GM19035 (cell line): Measurements from ENCODE around the gene ADGRV1.
A peak's percentile ranks its signal among the peaks of the same experiment; 100 is the strongest.
"Not testable (repeated sequence)": the region's sequence is repeated elsewhere in the genome, so short reads cannot be mapped to it uniquely, and the experiment has no call there.

ENCODE experiments used
- ATAC-seq: cut with Tn5 transposase; IDR thresholded peaks from one replicate; pipeline ENCODE4 v1.9.1; 2021; ENCODE audit not compliant: unreplicated experiment

ADGRV1 gene

GRCh38 chr5:91049112-91049511 is 490.5 kb downstream of the ADGRV1 start:
- ATAC-seq = no peak

DNA sequence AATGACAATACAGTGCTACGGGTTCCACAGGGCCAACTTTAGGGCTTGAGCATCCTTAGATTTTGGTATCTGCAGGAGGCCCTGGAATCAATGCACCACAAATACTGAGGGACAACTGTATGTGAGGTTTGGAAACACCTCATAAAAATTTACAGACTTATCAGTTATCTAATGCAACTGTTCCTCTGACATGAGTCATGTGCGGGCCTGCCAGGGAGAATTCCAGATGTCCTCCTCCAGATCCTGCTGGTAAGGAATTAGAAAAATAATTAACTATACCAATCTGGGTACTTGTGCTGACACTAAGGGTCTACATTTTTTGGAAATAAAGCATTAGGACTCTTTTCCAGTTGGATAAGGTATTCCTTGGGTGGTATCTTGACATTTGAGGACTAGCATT is 491.2 kb downstream of the ADGRV1 start:
- no peak for ATAC-seq

- ATAC-seq = not testable (repeated sequence)
Measured at GRCh38 chr5:91052411-91052810, 493.8 kb downstream of the ADGRV1 start.

- no peak for ATAC-seq
Measured at GRCh38 chr5:91052977-91053740, 494.6 kb downstream of the ADGRV1 start.

- no peak for ATAC-seq
Measured at GRCh38 chr5:91053741-91054025, 495.1 kb downstream of the ADGRV1 start.

- no peak for ATAC-seq
Measured at GRCh38 chr5:91058155-91058554, 499.6 kb downstream of the ADGRV1 start.

- ATAC-seq = no peak
Measured at GRCh38 chr5:91058575-91058974, 500.0 kb downstream of the ADGRV1 start.

DNA sequence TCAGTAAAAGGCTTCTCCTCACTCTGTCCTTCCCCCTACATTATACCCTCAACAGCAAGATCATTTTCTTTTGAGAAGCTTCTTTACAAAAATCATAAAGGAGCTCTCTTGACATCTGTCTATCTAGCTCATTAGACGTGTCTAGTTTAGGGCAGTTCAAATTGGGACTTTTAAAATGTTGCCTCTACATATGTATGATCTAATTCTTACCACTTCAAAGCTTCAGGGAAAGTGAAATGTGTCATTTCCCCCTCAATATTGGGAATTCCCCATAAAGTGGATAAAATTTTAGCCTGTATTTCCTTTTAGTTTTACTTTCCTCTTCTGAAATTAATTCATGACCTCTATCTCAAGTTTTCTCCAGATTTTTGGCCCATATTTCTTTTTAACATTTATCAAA is 500.8 kb downstream of the ADGRV1 start:
- ATAC-seq = peak; percentile 82

DNA sequence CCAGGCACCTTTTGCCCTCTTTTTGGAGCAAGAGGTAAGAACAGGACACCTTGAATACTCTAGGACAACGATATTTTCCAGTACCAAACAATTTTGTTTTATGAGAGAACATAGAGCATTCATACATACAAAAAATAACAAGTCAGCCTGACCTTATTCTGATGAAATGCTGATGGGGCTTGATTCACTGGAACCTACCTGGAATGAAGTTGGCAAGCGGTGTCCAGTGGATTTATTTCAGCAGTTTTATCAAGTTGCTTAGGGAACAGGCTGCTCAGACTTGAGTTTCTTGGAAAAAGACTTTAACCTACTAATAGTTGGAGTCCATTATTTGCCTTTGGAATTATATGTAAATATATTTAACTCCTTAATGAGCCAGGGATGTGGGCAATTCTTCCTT is 502.5 kb downstream of the ADGRV1 start:
- ATAC-seq = no peak

- no peak for ATAC-seq
Measured at GRCh38 chr5:91061946-91062562, 503.5 kb downstream of the ADGRV1 start.

GRCh38 chr5:91063098-91063690 is 504.6 kb downstream of the ADGRV1 start:
- not testable (repeated sequence) for ATAC-seq

DNA sequence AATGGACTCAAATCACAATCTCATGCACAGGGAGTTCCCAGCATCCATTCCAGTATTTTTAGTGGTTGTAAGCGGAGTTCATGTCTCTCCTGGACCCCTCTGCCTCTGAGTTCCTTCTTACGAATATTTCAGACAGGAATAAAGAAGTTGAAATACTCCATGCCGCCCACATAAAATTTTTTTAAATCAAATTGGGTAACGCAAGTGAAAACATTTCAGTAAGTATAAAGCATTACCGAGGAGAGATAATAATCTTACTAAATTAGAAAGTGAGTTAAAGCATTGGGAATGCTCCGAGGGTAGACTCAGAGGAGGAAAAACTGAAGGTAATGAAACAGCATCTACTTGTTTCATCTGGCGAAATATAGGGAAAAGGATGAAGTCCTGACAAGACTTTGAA is 506.9 kb downstream of the ADGRV1 start:
- no peak for ATAC-seq

- ATAC-seq = no peak
Measured at GRCh38 chr5:91069364-91069763, 510.8 kb downstream of the ADGRV1 start.

DNA sequence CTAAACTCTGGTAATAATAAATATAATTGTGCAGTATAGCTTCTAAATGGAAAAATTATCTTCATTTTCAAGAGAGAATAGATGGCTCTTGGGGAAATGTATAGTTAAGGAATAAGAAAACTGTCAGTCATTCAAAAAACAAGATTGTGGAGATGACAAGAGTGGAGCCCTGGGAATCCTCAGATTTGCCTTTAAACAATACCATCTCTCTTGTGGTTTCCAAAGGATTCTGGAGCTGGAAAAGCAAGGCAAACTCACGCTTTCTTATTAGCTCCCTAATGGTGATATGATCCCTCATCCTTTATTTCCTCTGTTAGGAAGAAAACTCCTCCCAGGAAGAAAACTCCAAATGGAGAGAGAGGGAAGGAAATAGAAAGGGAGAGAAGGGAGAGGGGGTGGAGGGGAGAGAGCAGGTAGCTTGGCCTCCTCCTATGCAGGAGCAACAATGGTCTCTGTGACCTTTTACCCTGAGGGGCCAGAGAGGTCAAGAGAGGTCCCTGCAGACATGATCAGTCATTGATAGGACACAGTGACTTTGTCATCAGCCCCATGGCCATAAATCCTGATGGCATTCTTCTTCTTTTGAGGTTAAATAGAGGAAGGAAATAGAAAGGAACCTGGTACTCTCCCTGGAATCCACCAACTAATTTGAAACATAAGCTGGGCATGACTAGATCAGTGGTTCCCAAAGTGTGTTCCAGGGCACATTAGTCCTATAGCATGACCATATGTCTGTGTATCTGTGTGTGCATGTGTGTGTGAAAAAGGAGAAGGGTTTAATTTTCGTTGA is 512.4 kb downstream of the ADGRV1 start:
- no peak for ATAC-seq

GRCh38 chr5:91072881-91073280 is 514.3 kb downstream of the ADGRV1 start:
- no peak for ATAC-seq

DNA sequence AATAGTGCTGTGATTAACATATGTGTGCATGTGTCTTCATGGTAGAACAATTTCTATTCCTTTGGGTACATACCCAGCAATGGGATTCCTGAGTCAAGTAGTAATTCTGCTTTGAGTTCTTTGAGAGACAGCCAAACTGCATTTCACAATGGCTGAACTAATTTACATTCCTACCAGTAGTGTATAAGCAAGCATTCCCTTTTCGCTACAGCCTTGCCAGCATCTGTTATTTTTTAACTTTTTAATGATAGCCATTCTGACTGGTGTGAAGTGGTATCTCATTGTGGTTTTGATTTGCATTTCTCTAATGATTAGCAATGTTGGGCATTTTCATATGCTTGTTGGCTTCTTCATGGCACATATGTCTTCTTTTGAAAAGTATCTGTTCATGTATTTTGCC is 516.0 kb downstream of the ADGRV1 start:
- ATAC-seq = no peak

DNA sequence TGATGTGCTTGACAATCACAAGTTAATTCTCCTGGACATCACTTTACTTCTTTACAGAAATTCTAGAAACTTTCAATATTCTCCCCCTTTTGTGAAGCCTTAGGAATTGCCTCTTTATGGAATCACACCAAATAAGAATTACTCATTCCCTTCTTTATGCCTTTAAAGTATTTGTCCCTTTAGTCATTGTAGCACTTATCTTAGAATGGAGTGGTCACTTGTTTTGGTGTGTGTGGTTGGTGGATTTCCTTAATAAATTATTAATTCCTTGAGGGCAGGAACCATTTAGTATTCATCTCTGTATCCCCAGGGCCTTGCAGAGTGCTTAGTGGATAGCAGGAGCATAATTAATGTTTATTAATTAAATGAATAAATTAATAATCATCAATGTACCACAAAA is 517.5 kb downstream of the ADGRV1 start:
- ATAC-seq = no peak

DNA sequence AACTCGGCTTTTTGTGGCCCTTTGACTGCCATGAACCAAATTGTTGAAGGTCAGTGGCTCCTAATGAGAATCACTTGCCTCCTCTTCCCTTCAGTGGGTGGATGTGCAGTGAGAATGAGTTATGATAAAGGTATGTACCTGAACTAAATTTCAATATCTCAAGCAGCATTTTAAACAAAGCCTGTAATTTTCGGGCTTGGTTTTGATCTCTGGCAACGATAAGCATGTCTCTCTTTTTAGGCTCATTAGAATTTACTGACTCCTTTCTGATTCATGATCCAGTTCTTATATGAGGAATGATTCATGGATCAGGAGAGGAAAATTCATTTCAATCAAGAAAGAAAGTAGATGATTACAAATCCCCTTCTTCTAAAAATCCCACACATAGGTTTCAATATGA is 519.0 kb downstream of the ADGRV1 start:
- no peak for ATAC-seq

GRCh38 chr5:91079037-91079436 is 520.4 kb downstream of the ADGRV1 start:
- ATAC-seq = no peak

DNA sequence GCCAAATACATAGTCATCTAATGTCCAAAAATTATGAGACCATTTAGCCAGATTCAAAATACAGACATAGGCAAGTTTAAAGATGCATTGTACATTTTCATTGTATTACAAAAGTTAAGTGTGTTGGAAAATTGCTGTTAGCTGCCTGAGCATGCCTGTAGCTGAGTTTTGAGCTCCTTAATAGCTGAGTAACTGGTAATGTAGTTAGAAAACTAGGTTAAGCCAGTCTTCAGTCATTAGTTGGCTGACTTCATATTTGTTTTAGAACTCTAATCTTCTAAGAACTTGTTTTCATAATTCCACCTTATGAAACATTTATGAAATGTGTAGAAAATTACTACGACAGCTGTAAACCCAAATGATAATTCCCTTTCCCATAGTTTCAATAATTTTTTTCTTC is 531.2 kb downstream of the ADGRV1 start:
- ATAC-seq = no peak

GRCh38 chr5:91090995-91091394 is 532.4 kb downstream of the ADGRV1 start:
- ATAC-seq = no peak
